GM19099 (cell line): ENCODE data around the gene SCLT1.

Source experiments
- POLR2A ChIP-seq: IDR thresholded peaks from 3 replicates; pipeline ENCODE4 v1.6.1; 2011; ENCODE audit warnings: low read depth; ENCODE audit not compliant: insufficient read length; ENCODE audit errors: extremely low read depth

The SCLT1 gene

DNA sequence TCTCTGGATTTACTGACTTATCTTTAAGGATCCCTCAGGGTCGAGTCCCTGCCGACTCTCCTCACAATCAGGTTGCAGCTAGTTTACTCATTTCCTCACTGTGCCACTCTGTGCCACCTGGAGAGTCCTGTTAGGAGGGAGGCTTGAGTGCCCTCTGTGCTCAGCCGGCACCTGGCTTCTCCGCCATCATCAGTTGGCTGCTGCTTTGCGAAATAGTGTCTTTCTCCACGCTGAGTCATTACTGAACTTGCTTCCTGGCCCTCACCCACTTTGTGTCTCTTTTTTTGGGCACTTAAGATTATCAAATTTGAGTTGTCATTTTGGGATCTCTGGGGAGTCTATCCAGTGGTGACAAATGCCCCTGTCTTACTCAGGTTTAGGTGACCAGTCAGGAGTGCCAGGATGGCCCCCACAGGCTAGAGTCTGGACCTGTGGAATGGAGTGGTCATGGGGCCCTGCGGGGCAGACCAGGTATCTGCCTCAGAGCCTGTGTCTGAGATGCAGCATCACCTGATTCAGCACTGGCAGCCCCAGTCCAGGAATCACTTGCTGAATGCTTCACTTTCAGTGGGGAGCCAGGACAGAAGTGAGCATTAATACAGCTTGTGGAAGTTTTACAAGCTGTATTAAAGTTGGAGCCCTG is 246.1 kb downstream of the SCLT1 start:
- TF ChIP-seq POLR2A, result no peak

DNA sequence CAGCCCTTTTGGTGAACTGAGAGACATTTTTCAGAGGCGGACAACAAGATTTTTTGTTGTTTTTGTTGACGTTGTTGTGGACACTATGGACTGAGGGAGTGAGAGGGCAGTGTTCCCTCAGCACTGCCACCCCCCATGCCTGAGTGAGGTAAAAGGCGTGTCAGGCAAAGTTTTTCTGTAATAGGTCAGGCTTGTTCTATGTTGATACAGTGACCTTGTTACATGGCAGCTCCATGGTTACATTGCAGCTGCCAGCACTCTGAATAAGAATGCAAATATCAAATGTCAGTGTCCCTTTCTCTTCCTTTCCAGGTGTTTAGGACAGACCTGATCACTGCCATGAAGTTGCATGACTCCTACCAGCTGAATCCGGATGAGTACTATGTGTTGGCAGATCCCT is 247.3 kb downstream of the SCLT1 start:
- no peak for TF ChIP-seq POLR2A

DNA sequence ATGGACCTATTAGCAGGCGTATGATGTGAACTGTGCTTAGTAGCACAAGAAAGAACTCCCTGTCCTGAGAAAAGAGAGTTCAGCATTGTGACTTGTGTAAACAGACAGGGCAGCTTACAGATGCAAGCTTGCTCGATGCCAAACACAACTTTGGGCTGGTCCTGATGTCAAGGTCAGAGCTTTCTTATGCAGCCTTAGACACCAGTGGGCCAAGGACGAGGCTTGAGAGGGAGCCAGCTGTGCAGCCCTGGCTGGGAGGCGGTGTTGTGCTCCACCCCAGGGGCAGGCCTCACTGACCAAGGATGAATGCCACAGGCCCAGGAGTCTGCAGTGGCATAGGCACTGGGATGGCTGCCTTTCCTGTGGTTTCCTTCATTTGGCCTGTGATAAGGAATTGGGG is 248.4 kb downstream of the SCLT1 start:
- no peak for TF ChIP-seq POLR2A

DNA sequence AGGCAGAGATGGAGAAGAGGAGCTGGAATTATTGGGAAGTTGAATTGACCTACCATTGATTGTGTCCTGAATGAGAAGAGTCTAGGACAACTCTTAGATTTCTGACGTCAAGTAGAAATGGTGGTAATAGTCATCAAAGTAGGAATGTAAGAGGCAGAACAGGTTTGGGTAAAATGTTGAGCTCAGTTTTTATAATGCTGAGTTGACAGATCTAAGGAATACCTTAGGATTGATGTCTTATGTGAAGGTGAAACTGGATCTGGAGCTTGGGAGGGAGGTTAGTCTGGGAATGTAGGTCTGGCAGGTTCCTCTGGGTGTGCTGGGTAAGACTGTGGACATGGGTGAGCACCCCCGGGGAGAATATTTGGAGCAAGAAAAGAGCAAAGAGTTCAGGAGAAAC is 251.9 kb downstream of the SCLT1 start:
- TF ChIP-seq POLR2A, result no peak

DNA sequence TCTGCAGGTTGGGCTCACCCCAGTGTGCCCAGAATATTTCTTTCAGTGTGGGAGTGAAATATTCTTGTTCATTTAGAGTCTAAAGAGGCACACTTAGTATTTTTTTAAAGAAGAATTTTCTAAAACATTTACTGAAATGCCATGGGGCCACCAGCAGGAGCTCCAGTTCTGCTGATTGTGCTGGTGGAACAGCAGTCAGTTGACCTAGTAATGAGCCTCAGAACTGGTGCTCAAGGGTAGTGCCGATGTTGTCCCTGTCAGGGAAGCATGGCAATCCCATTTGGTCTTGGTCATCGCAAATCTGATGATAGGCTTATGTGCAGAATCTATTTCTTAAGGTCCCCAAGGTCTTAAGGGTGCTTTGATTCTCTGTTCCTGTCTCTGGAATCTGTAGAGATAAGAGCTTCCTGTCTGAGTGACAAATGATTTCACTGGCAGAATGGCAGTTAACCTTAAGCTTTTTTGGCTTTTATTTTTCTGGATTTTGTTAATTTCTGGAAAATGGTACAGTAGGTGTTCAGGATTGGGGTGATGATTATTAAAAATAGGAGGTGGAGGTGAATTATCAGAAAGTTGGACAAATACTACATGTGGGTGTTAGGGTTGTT is 252.5 kb downstream of the SCLT1 start:
- TF ChIP-seq POLR2A, result no peak

DNA sequence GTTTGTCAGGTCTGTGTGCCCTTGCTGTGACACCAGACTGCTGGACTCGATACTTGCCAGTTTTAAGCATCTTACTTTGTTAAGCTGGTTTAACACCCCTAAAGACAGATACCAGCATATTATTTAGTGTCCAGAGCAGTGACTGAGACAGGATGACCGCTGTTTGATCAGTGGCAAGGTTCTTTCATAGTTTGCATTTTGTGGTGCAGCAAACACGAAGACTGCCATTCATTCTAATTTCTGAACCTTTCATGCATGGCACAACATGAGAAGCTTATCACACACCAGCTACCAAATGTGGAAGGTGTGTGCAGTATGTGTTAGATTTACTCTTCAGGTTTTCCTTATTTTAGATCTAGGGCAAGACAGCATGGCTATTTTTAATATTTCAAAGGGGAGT is 255.7 kb downstream of the SCLT1 start:
- no peak for TF ChIP-seq POLR2A

DNA sequence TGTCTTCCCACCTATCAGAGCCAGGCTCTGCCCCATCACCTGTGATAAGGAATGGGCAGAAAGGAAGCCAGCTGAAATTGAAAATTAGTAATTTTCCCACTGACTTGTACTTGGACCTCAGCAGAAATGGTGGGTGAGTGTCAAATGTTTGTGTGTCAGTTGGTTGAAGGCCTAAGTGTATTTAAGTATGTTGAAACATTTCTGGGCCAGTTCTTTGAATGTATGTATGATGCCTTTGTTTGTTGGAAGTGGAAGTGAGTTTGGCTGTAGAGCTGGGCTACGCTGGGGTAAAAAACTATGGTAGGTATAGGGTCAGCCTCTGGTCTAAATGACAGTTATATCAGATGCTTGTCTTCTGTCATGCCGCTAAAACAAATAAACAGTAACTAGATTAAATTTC is 256.1 kb downstream of the SCLT1 start:
- no peak for TF ChIP-seq POLR2A

DNA sequence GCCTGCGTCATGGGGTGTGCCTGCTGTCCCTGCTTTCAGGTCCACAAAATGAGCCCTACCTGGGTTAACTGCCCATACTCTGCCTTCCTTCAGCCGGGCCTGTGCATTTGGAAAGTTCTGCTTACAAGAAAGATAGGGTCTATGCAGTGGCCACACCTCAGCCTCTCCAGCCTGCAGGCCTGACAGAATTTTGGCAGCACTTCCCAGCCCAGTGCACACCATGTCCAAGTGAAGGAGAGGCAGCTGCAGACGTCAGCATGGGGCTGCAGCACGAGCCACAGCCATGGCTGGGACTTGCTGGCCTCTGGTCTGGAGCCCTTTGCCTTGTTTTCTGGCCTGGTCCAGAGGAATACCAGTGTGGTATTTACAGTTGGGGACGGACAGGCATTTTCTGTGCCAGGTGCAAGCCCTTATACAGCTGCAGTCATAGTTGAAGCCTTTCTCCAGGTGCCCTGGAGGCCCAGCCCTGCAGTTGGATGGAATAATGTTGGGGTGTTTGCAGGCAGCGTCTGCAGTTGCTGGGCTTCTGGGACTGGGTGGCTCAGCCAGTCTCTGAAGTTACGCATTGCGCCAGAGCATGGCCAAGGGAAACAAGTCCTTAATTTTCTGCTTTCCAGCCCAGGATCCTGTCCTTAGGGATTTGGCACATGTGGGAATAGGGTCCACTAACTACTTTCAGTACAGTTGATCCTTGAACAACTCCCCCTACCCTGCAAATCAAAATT is 257.7 kb downstream of the SCLT1 start:
- TF ChIP-seq POLR2A, result no peak
